Ishikawa (cell line): Measurements from ENCODE around the gene HTR1D.

ENCODE experiments used
- CEBPB ChIP-seq: IDR thresholded peaks from 2 replicates; pipeline ENCODE4 v1.6.1; 2012
- CREB1 ChIP-seq: IDR thresholded peaks from 2 replicates; pipeline ENCODE4 v1.6.1; 2012; ENCODE audit warnings: low read depth
- EGR1 ChIP-seq: IDR thresholded peaks from 2 replicates; pipeline ENCODE4 v1.6.1; 2012
- EP300 ChIP-seq: IDR thresholded peaks from 2 replicates; pipeline ENCODE4 v1.6.1; 2012; ENCODE audit warnings: borderline replicate concordance
- FOXM1 ChIP-seq: IDR thresholded peaks from 2 replicates; pipeline ENCODE4 v1.6.1; 2012; ENCODE audit warnings: low read depth, borderline replicate concordance
- MAX ChIP-seq: IDR thresholded peaks from 2 replicates; pipeline ENCODE4 v1.6.1; 2012
- NFIC ChIP-seq: IDR thresholded peaks from 2 replicates; pipeline ENCODE4 v1.6.1; 2012
- RAD21 ChIP-seq: IDR thresholded peaks from 2 replicates; pipeline ENCODE4 v1.6.1; 2012; ENCODE audit warnings: low read depth
- REST ChIP-seq: IDR thresholded peaks from 2 replicates; pipeline ENCODE4 v1.6.1; 2012; ENCODE audit warnings: low read depth, mild to moderate bottlenecking
- TAF1 ChIP-seq: IDR thresholded peaks from 2 replicates; pipeline ENCODE4 v1.6.1; 2012; ENCODE audit warnings: low read depth, mild to moderate bottlenecking
- TCF12 ChIP-seq: IDR thresholded peaks from 2 replicates; pipeline ENCODE4 v1.6.1; 2012; ENCODE audit warnings: low read depth
- TEAD4 ChIP-seq: IDR thresholded peaks from 2 replicates; pipeline ENCODE4 v1.6.1; 2012
- USF1 ChIP-seq: IDR thresholded peaks from 2 replicates; pipeline ENCODE4 v1.6.1; 2012
- YY1 ChIP-seq: IDR thresholded peaks from 2 replicates; pipeline ENCODE4 v1.6.1; 2012; ENCODE audit warnings: low read depth
- ZBTB7A ChIP-seq: IDR thresholded peaks from 2 replicates; pipeline ENCODE4 v1.6.1; 2012; ENCODE audit warnings: low read depth

Gene HTR1D

GRCh38 chr1:23193391-23194118 is 23.7 kb downstream of the HTR1D start:
- TF ChIP-seq EP300 (no peak), CEBPB (no peak), FOXM1 (no peak), TCF12 (no peak), RAD21 (no peak), CREB1 (no peak), TEAD4 (no peak), ZBTB7A (no peak), YY1 (no peak), NFIC (no peak)

GRCh38 chr1:23191199-23191598 is 26.1 kb downstream of the HTR1D start:
- no peak for TF ChIP-seq FOXM1
- TF ChIP-seq REST: no peak
- TF ChIP-seq CEBPB: no peak
- TF ChIP-seq CREB1: no peak
- TF ChIP-seq EGR1: no peak
- TF ChIP-seq NFIC: no peak
- TF ChIP-seq ZBTB7A: no peak
- no peak for TF ChIP-seq USF1
- no peak for TF ChIP-seq MAX
- no peak for TF ChIP-seq RAD21
- TF ChIP-seq TAF1: no peak
- TF ChIP-seq TCF12: no peak
- TF ChIP-seq YY1: no peak

GRCh38 chr1:23188936-23189452 is 28.3 kb downstream of the HTR1D start:
- TF ChIP-seq CEBPB: 0 out of 2 replicates have a peak, but pooled peaks have one; percentile 54
- TF ChIP-seq TEAD4: peak; percentile 31; the same call in 1 of the 2 replicates
- TF ChIP-seq EP300: peak; percentile 27; the same call in 1 of the 2 replicates

- TF ChIP-seq REST (no peak), NFIC (no peak), CEBPB (no peak), TCF12 (no peak), FOXM1 (no peak), MAX (no peak), CREB1 (no peak), EP300 (no peak), RAD21 (no peak), ZBTB7A (no peak), USF1 (no peak), YY1 (no peak), TEAD4 (no peak), TAF1 (no peak)
Observed at GRCh38 chr1:23188434-23188884, 28.8 kb downstream of the HTR1D start.

GRCh38 chr1:23187637-23188036 is 29.7 kb downstream of the HTR1D start:
- no peak for TF ChIP-seq EP300
- no peak for TF ChIP-seq MAX
- no peak for TF ChIP-seq NFIC
- no peak for TF ChIP-seq RAD21
- no peak for TF ChIP-seq TAF1
- TF ChIP-seq CREB1: no peak
- no peak for TF ChIP-seq TEAD4
- TF ChIP-seq EGR1: no peak
- TF ChIP-seq FOXM1: no peak
- no peak for TF ChIP-seq CEBPB
- TF ChIP-seq ZBTB7A: no peak
- no peak for TF ChIP-seq TCF12
- no peak for TF ChIP-seq USF1
- no peak for TF ChIP-seq YY1
- TF ChIP-seq REST: no peak
